ENCODE results near the gene DIP2C. TPM values are rescaled to one million over a fixed set of nuclear protein-coding genes. Genes with fewer than 3 reads are reported as not detected.

The DIP2C gene
- polyA plus RNA-seq, 1 of the 3 experiments (the other 2 are of a cell fraction) = 8.7 TPM

GRCh38 chr10:470339-471003 is 219.0 kb downstream of the DIP2C start:
- no peak for TF ChIP-seq RXRA (IDR thresholded peaks at IDR 0.05; ENCODE audit: borderline replicate concordance, low read depth)
- no peak for TF ChIP-seq RCOR1 (IDR thresholded peaks at IDR 0.05; ENCODE audit: low read length)
- TF ChIP-seq SIN3A (IDR thresholded peaks at IDR 0.05; ENCODE audit: borderline replicate concordance, low read depth, low read length) = no peak
- no peak for TF ChIP-seq NRF1 (IDR thresholded peaks at IDR 0.05; ENCODE audit: low read depth, low read length)
- TF ChIP-seq TCF12 (IDR thresholded peaks at IDR 0.05) = no peak
- TF ChIP-seq EP300 (IDR thresholded peaks at IDR 0.05; ENCODE audit: borderline replicate concordance in 1 of 2, low read depth in 1 of 2, low read length in 1 of 2) = no peak
- no peak for TF ChIP-seq FOXJ3 (CRISPR knock-in tag; IDR thresholded peaks at IDR 0.05)
- TF ChIP-seq USF2 (IDR thresholded peaks at IDR 0.05; ENCODE audit: borderline replicate concordance, low read depth, low read length) = no peak
- no peak for TF ChIP-seq SMC3 (IDR thresholded peaks at IDR 0.05; ENCODE audit: low read depth, low read length)
- TF ChIP-seq YY1 (IDR thresholded peaks at IDR 0.05; ENCODE audit: low read depth) = no peak
- TF ChIP-seq FOSL2 (IDR thresholded peaks at IDR 0.05; ENCODE audit: borderline replicate concordance, low read depth) = no peak
- no peak for TF ChIP-seq GABPA (IDR thresholded peaks at IDR 0.05; ENCODE audit: low read depth)
- TF ChIP-seq MAX (IDR thresholded peaks at IDR 0.05; ENCODE audit: low read depth) = no peak
- no peak for TF ChIP-seq ZBTB33 (IDR thresholded peaks at IDR 0.05; ENCODE audit: borderline replicate concordance, low read depth)
- no peak for TF ChIP-seq FOXM1 (IDR thresholded peaks at IDR 0.05; ENCODE audit: low read depth)
- no peak for TF ChIP-seq EZH2phosphoT487 (IDR thresholded peaks at IDR 0.05; ENCODE audit: borderline replicate concordance, low read depth)
- TF ChIP-seq RFX5 (IDR thresholded peaks at IDR 0.05; ENCODE audit: low read length) = no peak
- TF ChIP-seq IRF3 (IDR thresholded peaks at IDR 0.05; ENCODE audit: low read depth, low read length) = no peak
- no peak for TF ChIP-seq POLR2AphosphoS5 (IDR thresholded peaks at IDR 0.05; ENCODE audit: low read depth, low read length)
- Histone ChIP-seq H3K4me1 (ENCODE audit: control insufficient read depth in 1 of 2, insufficient read depth in 2 of 2, low read depth in 1 of 2, low read length in 1 of 2) (peaks cover 0 to 4% of the 10 kb centered on the region in 2 experiments; a peak in 1 of 4 replicates), H3K9ac (no peak overlapping the region), H3K27me3 (ENCODE audit: insufficient read depth) (no peaks in the 10 kb centered on the region), H4K20me1 (ENCODE audit: insufficient read depth) (no peaks in the 10 kb centered on the region), H3K4me2 (no peak overlapping the region), H3K36me3 (replicated peaks in 1 of 2; ENCODE audit: control insufficient read depth in 1 of 2, insufficient read depth in 2 of 2, low read length in 1 of 2) (peaks cover 5 to 17% of the 10 kb centered on the region in 2 experiments), H3K4me3 (ENCODE audit: low read depth in 2 of 2, low read length in 1 of 2) (no peak overlapping the region), H3F3A (replicated peaks; ENCODE audit: insufficient read depth) (no peaks in the 10 kb centered on the region), H3K27ac (ENCODE audit: low read depth in 2 of 2, low read length in 1 of 2) (no peak overlapping the region), H3K9me2 (no peaks in the 10 kb centered on the region), H3K9me3 (no peaks in the 10 kb centered on the region), H2AFZ (ENCODE audit: low read depth) (no peak overlapping the region), H3K79me2 (ENCODE audit: insufficient read depth) (no peaks in the 10 kb centered on the region)
- 94% methylated on average over 20 of the region's 20 CpGs for WGBS (ENCODE audit: low lambda C conversion rate)
- DNase-seq = no peak
- CTCF ChIA-PET = no interaction called here
- POLR2A ChIA-PET = no interaction called here
